ENCODE results near the gene CMTM8. TPM values are rescaled to one million over a fixed set of nuclear protein-coding genes. Genes with fewer than 3 reads are reported as not detected.

CMTM8 gene
- total and polyA plus RNA-seq, 2 of the 8 experiments (the other 6 are each of a cell fraction or from before 2014, with no cell fraction given), result 10.5 to 22.4 TPM

- TF ChIP-seq CHD1 (IDR thresholded peaks at IDR 0.05; ENCODE audit: low read depth, low read length) (no peak), TAF7 (optimal IDR thresholded peaks at IDR 0.05; ENCODE audit: borderline replicate concordance, low read depth, low read length) (no peak), RNF2 (IDR thresholded peaks at IDR 0.05; ENCODE audit: borderline replicate concordance, low read depth, low read length, missing control alignments, poor library complexity, severe bottlenecking) (no peak), POLR2A (IDR thresholded peaks at IDR 0.05; ENCODE audit: control extremely low read depth in 1 of 2, low read depth in 2 of 2, low read length in 2 of 2) (no peak)
These were observed 44.8 kb downstream of the CMTM8 start (continued) for GRCh38 chr3:32283304-32283703.
